Fibroblast of gingiva (primary cell): ENCODE results near the gene TSSC4.

ENCODE experiments used
- DNase-seq: peaks from one replicate; pipeline ENCODE4 v3.0.0-alpha.2; 2011; ENCODE audit warnings: low read depth

Gene TSSC4

GRCh38 chr11:2386591-2386990 lies 14.0 kb upstream of the TSSC4 start:
- DNase-seq = no peak

GRCh38 chr11:2387266-2387987 lies 13.1 kb upstream of the TSSC4 start:
- peak; percentile 39 for DNase-seq

GRCh38 chr11:2388431-2389376 lies 11.8 kb upstream of the TSSC4 start:
- DNase-seq = no peak

- no peak for DNase-seq
Measured at GRCh38 chr11:2389377-2390026, 11.0 kb upstream of the TSSC4 start.

- no peak for DNase-seq
Measured at GRCh38 chr11:2390091-2390724, 10.3 kb upstream of the TSSC4 start.

- peak; percentile 54 for DNase-seq
Measured at GRCh38 chr11:2390725-2391151, 9.8 kb upstream of the TSSC4 start.

GRCh38 chr11:2391181-2391975 lies 9.2 kb upstream of the TSSC4 start:
- no peak for DNase-seq

GRCh38 chr11:2392241-2392959 lies 8.2 kb upstream of the TSSC4 start:
- no peak for DNase-seq

GRCh38 chr11:2393111-2393868 lies 7.3 kb upstream of the TSSC4 start:
- DNase-seq = no peak

- DNase-seq = no peak
Measured at GRCh38 chr11:2393941-2394817, 6.4 kb upstream of the TSSC4 start.

GRCh38 chr11:2394818-2395105 lies 5.8 kb upstream of the TSSC4 start:
- DNase-seq = no peak

GRCh38 chr11:2395211-2395730 lies 5.3 kb upstream of the TSSC4 start:
- no peak for DNase-seq

GRCh38 chr11:2395856-2396255 lies 4.7 kb upstream of the TSSC4 start:
- DNase-seq = no peak

- no peak for DNase-seq
Measured at GRCh38 chr11:2396471-2396870, 4.1 kb upstream of the TSSC4 start.

GRCh38 chr11:2397005-2397404 lies 3.5 kb upstream of the TSSC4 start:
- DNase-seq = no peak

- DNase-seq = no peak
Measured at GRCh38 chr11:2398664-2399355, 1.7 kb upstream of the TSSC4 start.

- DNase-seq = peak; percentile 37
Measured at GRCh38 chr11:2399488-2400068, 972 bp upstream of the TSSC4 start.
